Neural progenitor cell (in vitro differentiated cells): ENCODE measurements around the gene KCNK1. TPM values are rescaled to one million over a fixed set of nuclear protein-coding genes. Genes with fewer than 3 reads are reported as not detected.

ENCODE experiments used
- DNase-seq: peaks from one replicate; pipeline ENCODE4 v3.0.0-alpha.2; 2016; ENCODE audit warnings: low spot score
- H2AFZ ChIP-seq: fragments of 200-600 bp; sonication (generic); replicated peaks from 2 replicates; pipeline ENCODE4 v1.6.1; 2016; ENCODE audit warnings: antibody characterized with exemption
- H3F3A ChIP-seq: fragments of 200-600 bp; sonication (generic); 2 replicates; pipeline ENCODE4 v1.6.1; 2016; ENCODE audit warnings: antibody characterized with exemption, low read depth
- H3K27ac ChIP-seq: fragments of 200-600 bp; sonication (generic); 2 replicates; pipeline ENCODE4 v1.5.1; 2016; ENCODE audit warnings: mild to moderate bottlenecking
- H3K27me3 ChIP-seq: fragments of 200-600 bp; sonication (generic); 2 replicates; pipeline ENCODE4 v1.6.1; 2016; ENCODE audit warnings: mild to moderate bottlenecking, moderate library complexity
- H3K36me3 ChIP-seq: fragments of 200-600 bp; sonication (generic); 2 replicates; pipeline ENCODE4 v1.5.1; 2016
- H3K4me1 ChIP-seq: fragments of 200-600 bp; sonication (generic); 2 replicates; pipeline ENCODE4 v1.6.1; 2016; ENCODE audit warnings: mixed run types
- H3K4me2 ChIP-seq: fragments of 200-600 bp; sonication (generic); 2 replicates; pipeline ENCODE4 v1.6.1; 2016
- H3K4me3 ChIP-seq: fragments of 200-600 bp; sonication (generic); 2 replicates; pipeline ENCODE4 v1.5.1; 2016
- H3K79me2 ChIP-seq: fragments of 200-600 bp; sonication (generic); 2 replicates; pipeline ENCODE4 v1.6.1; 2016; ENCODE audit warnings: low read depth
- H3K9ac ChIP-seq: fragments of 200-600 bp; sonication (generic); 2 replicates; pipeline ENCODE4 v1.6.1; 2016
- H3K9me3 ChIP-seq: fragments of 200-600 bp; sonication (generic); 2 replicates; pipeline ENCODE4 v1.5.1; 2016; ENCODE audit warnings: low read depth
- H4K20me1 ChIP-seq: fragments of 200-600 bp; sonication (generic); 2 replicates; pipeline ENCODE4 v1.6.1; 2016; ENCODE audit warnings: low read depth
- H3K27ac Mint-ChIP-seq: 3 replicates; pipeline ENCODE4 v1.8.0; 2021; ENCODE audit warnings: mixed read lengths
- H3K27me3 Mint-ChIP-seq: 2 replicates; pipeline ENCODE4 v1.8.0; 2022; ENCODE audit warnings: low read depth, mild to moderate bottlenecking, inconsistent platforms, moderate library complexity, mixed read lengths; ENCODE audit not compliant: insufficient read depth
- H3K36me3 Mint-ChIP-seq: 3 replicates; pipeline ENCODE4 v1.8.0; 2021; ENCODE audit warnings: mixed read lengths
- H3K4me1 Mint-ChIP-seq: 3 replicates; pipeline ENCODE4 v1.8.0; 2021; ENCODE audit warnings: mixed read lengths
- H3K4me3 Mint-ChIP-seq: 3 replicates; pipeline ENCODE4 v1.8.0; 2021; ENCODE audit warnings: mild to moderate bottlenecking, moderate library complexity, mixed read lengths
- H3K9me3 Mint-ChIP-seq: 3 replicates; pipeline ENCODE4 v1.8.0; 2020; ENCODE audit warnings: mixed read lengths
- EZH2 ChIP-seq: fragments of 200-600 bp; sonication (generic); IDR thresholded peaks from 2 replicates; pipeline ENCODE4 v1.6.1; 2017; ENCODE audit warnings: antibody characterized with exemption, mild to moderate bottlenecking, moderate library complexity
- EZH2phosphoT487 ChIP-seq: fragments of 200-600 bp; sonication (generic); IDR thresholded peaks from 2 replicates; pipeline ENCODE4 v1.6.1; 2017; ENCODE audit warnings: antibody characterized with exemption
- total RNA-seq: library from RNA; depleted of rRNA; stranded (reverse); fragments of >200 nt; gene quantifications from 2 replicates; pipeline ENCODE4 v1.2.3, GENCODE V29; 2015; ENCODE audit warnings: low replicate concordance
- TF ChIP-seq, protein P1 (sequence below): fragments of 200-600 bp; sonication (generic); IDR thresholded peaks from 2 replicates; pipeline ENCODE4 v1.5.1; 2017; ENCODE audit warnings: antibody characterized with exemption, mild to moderate bottlenecking

The KCNK1 gene
- total RNA-seq, 1 donor from 2014 or later = 0.11 TPM

DNA sequence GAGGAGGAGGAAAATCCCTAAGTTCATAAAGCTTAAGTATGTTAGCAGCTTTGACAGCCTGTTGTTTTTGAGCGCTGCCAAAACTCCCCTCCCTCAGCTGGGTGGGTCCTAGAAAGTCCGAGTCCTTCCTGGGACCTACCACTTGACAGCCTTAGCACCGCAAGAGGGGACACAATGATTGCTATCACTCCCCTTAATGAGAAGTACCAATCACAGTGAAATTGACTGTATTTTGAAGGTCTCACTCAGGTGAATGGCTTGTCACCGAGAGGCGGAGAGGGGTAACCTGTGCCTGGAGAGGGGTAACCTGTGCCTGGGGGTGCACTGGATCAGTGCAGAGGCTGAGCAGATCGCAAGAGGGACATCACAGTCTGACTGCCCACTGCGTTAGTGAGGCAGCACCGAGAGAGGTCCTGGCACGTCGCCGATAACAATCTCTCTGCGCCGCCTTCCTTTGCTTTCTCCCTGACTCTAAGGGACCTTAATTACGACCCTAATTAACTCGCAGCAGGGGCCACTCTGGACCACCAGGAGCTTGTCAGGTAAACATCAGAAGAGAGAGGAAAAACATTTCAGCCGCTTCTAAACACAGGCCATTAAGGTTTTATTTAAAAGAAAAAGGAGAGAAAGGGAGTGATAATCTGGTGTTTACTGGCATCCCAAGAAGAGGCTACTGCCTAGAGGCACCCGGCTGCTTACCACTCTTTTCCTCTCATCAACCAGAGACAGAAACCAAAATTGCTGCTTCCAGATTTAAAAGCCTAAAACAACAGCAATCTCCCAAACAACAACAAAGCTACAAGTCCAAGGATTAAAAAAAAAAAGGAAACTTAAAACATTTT is 25.7 kb upstream of the KCNK1 start:
- H3K27me3 Mint-ChIP-seq = no peaks in the 10 kb centered on the region

DNA sequence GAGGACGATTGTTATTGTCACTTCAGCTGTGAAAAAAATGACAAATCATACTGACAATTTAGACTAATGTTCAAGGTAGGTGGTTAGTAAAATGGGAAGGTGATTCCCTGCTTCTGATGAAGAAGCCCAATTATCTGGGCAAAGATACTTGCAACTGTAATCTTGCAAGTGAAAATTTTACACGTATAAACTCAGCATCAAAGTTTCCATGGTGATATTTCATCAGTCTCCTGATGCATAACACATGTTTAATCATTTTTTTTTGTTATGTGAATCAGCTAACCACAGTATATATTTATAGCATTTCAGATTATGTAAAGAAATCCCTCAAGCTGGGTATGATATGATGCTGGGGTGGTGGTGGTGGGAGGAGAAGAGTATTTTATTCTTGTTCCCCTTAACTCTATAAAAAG is 16.4 kb upstream of the KCNK1 start:
- Mint-ChIP-seq H3K4me1 (peaks cover 3% of the 10 kb centered on the region), H3K36me3 (no peaks in the 10 kb centered on the region), H3K27me3 (peaks cover 3% of the 10 kb centered on the region), H3K27ac (no peak overlapping the region), H3K9me3 (peaks cover 2% of the 10 kb centered on the region), H3K4me3 (no peak overlapping the region)
- Histone ChIP-seq H3K79me2 (no peaks in the 10 kb centered on the region), H3K4me3 (no peak overlapping the region), H3K9ac (no peak overlapping the region), H4K20me1 (no peaks in the 10 kb centered on the region), H3F3A (no peaks in the 10 kb centered on the region), H3K27me3 (no peaks in the 10 kb centered on the region), H3K4me2 (no peak overlapping the region), H3K27ac (no peak overlapping the region), H3K4me1 (peaks cover 5% of the 10 kb centered on the region), H2AFZ (no peak overlapping the region), H3K9me3 (no peaks in the 10 kb centered on the region), H3K36me3 (no peaks in the 10 kb centered on the region)
- TF ChIP-seq, protein P1, sequence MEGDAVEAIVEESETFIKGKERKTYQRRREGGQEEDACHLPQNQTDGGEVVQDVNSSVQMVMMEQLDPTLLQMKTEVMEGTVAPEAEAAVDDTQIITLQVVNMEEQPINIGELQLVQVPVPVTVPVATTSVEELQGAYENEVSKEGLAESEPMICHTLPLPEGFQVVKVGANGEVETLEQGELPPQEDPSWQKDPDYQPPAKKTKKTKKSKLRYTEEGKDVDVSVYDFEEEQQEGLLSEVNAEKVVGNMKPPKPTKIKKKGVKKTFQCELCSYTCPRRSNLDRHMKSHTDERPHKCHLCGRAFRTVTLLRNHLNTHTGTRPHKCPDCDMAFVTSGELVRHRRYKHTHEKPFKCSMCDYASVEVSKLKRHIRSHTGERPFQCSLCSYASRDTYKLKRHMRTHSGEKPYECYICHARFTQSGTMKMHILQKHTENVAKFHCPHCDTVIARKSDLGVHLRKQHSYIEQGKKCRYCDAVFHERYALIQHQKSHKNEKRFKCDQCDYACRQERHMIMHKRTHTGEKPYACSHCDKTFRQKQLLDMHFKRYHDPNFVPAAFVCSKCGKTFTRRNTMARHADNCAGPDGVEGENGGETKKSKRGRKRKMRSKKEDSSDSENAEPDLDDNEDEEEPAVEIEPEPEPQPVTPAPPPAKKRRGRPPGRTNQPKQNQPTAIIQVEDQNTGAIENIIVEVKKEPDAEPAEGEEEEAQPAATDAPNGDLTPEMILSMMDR = no peak
- DNase-seq = no peak

More for the DNA sequence above, 25.7 kb upstream of the KCNK1 start:
- peaks cover 21% of the 10 kb centered on the region for H3K4me1 ChIP-seq
- Mint-ChIP-seq H3K4me3 (no peak overlapping the region), H3K9me3 (no peaks in the 10 kb centered on the region), H3K4me1 (peaks cover 4% of the 10 kb centered on the region), H3K27ac (no peak overlapping the region), H3K36me3 (no peaks in the 10 kb centered on the region)
- H3F3A ChIP-seq = peaks cover 31% of the 10 kb centered on the region
- TF ChIP-seq EZH2 = no peak
- TF ChIP-seq EZH2phosphoT487 = no peak
- TF ChIP-seq, protein P1 = no peak
- H4K20me1 ChIP-seq = no peaks in the 10 kb centered on the region
- peak overlapping the region; percentile 9 for H2AFZ ChIP-seq
- peak; percentile 69 for DNase-seq
- H3K9ac ChIP-seq = no peak overlapping the region
- peak overlapping the region; percentile 66 for H3K4me2 ChIP-seq
- H3K79me2 ChIP-seq = no peaks in the 10 kb centered on the region
- H3K9me3 ChIP-seq = no peaks in the 10 kb centered on the region
- H3K27me3 ChIP-seq = no peaks in the 10 kb centered on the region
- no peaks in the 10 kb centered on the region for H3K36me3 ChIP-seq
- no peak overlapping the region for H3K27ac ChIP-seq
- peak overlapping the region; percentile 25 for H3K4me3 ChIP-seq

DNA sequence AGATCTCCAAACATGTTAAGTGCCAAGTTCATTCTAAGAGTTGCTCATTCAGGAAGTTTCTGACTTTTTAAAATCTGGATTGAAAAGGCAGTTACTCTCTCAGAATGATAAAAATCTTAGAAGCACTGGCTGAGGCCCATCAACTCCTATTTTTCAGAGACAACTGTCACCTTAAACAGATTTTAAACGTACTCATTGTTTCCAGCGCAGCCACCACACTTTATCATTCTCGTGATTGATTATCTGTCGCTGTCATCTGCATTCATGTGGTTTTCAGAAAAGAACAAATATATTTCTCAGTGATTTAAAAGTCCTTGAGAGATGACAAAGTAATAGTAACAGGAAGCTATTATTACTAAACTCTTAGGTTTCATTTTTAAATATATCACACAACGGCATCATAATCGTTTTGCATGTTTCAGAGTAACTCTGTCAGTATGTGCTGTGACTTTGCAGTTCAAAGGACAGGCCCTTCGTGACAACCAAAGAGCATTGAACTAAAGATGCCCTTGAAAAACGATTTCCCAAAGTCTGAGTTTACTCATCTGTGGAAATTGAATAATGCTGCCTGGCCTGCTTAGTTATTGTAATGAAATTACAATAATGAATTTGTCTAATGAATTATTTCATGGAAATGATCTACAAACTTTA is 14.9 kb upstream of the KCNK1 start:
- no peaks in the 10 kb centered on the region for H3F3A ChIP-seq
- no peaks in the 10 kb centered on the region for H3K36me3 Mint-ChIP-seq
- H3K36me3 ChIP-seq = no peaks in the 10 kb centered on the region
- H3K9ac ChIP-seq = no peak overlapping the region
- TF ChIP-seq EZH2 = no peak
- TF ChIP-seq, protein P1 = no peak
- no peak for TF ChIP-seq EZH2phosphoT487
- peaks cover 5% of the 10 kb centered on the region for H3K4me1 ChIP-seq
- no peak overlapping the region for H3K27ac Mint-ChIP-seq
- peaks cover 2% of the 10 kb centered on the region for H3K9me3 Mint-ChIP-seq
- no peaks in the 10 kb centered on the region for H3K9me3 ChIP-seq
- no peaks in the 10 kb centered on the region for H3K79me2 ChIP-seq
- H4K20me1 ChIP-seq = no peaks in the 10 kb centered on the region
- H3K27me3 ChIP-seq = no peaks in the 10 kb centered on the region
- DNase-seq = no peak
- no peak overlapping the region for H3K4me3 Mint-ChIP-seq
- peaks cover 3% of the 10 kb centered on the region for H3K4me1 Mint-ChIP-seq
- H2AFZ ChIP-seq = no peak overlapping the region
- H3K4me3 ChIP-seq = no peak overlapping the region
- peaks cover 3% of the 10 kb centered on the region for H3K27me3 Mint-ChIP-seq
- H3K4me2 ChIP-seq = no peak overlapping the region
- H3K27ac ChIP-seq = no peak overlapping the region
